Hematopoietic multipotent progenitor cell treated with erythropoietin and hydrocortisone succinate and interleukin-3 and kit ligand, for 8 days (in vitro differentiated cells): ENCODE data around the gene HGS.
"Not testable (repeated sequence)": the region's sequence is repeated elsewhere in the genome, so short reads cannot be mapped to it uniquely, and the experiment has no call there.

ENCODE experiments used
- DNase-seq: peaks from one replicate; pipeline ENCODE4 v3.0.0-alpha.2; 2015

The HGS gene

DNA sequence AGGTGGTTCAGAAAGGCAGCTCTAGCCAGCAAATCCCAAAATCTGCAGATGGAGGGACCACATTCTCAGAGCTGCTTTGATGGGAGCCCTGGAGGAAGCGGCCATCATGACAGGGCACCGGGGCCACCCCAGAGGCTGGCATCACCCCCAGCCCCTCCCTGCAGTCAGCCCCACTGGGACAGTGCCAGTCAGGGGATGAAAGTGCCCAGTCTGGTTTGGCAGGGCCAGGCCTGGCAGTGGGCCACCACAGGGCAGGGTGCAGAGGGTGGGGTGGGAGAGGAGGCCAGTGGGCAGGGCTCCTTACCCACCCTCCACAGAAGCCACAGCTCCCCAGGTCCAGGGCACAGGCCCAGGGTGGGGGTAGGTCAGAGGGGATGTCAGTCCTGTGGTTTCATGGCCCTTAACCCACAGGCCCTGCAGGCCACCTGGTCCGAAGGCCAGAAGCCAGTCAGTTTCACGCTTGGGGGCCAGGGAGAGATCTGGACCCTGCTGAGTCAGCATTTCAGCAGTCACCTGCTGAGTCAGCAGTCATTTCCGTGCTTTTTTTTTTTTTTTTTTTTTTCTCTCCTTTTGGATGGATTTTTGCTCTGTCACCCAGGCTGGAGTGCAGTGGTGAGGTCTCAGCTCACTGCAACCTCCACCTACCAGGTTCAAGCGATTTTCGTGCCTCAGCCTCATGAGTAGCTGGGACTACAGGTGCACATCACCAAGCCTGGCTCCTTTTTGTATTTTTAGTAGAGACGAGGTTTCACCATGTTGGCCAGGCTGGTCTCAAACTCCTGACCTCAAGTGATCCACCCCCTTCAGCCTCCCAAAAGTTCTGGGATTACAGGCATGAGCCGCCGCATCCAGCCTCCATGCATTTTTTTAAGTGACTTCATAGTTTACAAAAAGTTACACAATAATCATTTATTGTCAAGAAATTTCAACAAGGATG lies 38.6 kb downstream of the HGS start:
- DNase-seq: peak; percentile 45

DNA sequence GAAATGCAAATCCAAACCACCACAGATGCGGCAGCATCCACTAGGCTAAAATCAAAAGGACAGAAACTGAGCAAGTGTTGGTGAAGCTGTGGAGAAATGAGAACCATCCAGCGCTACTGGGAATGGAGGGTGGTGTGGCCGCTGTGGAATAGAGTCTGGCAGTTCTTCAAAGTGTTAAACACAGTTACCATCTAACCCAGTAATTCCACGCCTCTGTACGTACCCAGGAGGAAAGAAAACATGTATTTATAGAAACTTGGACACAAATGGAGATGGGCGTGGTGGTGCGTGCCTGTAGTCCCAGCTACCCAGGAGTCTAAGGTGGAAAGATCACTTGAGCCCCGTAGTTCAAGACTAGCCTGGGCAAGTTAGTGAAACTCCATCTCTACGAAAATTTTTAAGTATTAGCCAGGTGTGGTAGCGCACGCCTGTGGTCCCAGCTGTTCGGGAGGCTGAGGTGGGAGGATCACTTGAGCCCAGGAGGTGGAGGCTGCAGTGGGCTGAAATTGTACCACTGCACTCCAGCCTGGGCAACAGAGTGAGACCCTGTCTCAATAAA lies 39.9 kb downstream of the HGS start:
- DNase-seq: no peak

DNA sequence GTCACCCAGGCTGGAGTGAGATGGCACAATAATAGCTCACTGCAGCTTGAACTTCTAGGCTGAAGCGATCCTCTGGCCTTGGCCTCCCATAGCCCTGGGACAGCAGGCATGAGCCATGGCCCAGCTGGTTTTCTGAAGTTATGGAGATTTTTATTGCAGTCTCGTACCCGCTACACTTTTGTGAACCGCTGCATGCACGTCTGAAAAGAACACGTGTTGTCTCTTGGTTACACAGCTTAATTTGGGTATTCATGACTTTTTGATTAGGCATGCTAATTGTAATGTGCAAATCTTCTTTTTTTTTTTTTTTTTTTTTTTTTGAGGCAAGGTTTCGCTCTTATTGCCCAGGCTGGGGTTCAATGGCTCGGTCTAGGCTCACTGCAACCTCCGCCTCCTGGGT lies 41.6 kb downstream of the HGS start:
- no peak for DNase-seq

DNA sequence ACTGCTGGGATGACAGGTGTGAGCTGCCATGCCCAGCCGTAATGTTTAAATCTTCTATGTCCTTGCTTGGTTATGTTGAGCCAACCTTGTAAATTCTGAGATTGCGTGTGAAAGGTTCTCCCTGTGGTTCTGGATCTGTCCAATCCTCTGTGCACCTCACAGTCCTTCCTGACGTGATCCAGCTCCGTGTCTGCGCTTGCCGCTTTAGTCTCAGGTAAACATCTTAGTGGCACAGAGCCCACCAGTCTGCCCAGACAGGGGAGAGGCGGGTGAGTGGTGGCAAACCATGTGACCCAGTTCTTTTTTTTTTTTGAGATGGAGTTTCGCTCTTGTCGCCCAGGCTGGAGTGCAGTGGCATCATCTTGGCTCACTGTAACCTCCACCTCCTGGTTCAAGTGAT lies 42.2 kb downstream of the HGS start:
- no peak for DNase-seq

DNA sequence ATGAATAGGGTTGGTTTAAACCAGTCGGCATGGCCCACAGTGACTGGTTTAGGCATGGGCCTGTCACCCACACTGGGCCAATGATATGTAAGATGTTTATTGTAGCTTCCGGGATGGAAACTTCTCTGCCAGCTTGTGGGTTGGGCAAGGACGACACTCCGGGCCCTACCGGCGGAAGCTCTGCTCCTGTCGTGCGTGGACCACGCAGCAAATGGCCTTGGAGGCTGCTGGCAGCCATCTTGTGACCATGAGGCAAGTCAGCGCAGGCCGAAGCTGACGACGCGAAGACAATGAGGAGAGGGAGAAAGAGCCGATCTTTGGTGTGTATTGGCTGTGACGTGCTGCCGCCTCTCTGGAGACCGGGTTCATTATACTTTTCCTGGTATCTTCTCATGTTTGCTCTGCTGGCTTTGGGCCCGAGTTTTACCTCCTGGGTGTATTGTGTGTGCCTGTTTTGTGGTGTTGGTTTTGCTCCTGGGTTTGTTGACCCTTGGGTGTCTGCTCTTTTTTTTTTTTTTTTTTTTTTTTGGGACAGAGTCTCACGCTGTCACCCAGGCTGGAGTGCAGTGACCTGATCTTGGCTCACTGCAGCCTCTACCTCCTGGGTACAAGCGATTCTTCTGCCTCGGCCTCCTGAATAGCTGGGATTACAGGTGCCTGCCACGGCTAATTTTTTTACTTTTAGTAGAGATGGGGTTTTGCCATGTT lies 43.7 kb downstream of the HGS start:
- no peak for DNase-seq

DNA sequence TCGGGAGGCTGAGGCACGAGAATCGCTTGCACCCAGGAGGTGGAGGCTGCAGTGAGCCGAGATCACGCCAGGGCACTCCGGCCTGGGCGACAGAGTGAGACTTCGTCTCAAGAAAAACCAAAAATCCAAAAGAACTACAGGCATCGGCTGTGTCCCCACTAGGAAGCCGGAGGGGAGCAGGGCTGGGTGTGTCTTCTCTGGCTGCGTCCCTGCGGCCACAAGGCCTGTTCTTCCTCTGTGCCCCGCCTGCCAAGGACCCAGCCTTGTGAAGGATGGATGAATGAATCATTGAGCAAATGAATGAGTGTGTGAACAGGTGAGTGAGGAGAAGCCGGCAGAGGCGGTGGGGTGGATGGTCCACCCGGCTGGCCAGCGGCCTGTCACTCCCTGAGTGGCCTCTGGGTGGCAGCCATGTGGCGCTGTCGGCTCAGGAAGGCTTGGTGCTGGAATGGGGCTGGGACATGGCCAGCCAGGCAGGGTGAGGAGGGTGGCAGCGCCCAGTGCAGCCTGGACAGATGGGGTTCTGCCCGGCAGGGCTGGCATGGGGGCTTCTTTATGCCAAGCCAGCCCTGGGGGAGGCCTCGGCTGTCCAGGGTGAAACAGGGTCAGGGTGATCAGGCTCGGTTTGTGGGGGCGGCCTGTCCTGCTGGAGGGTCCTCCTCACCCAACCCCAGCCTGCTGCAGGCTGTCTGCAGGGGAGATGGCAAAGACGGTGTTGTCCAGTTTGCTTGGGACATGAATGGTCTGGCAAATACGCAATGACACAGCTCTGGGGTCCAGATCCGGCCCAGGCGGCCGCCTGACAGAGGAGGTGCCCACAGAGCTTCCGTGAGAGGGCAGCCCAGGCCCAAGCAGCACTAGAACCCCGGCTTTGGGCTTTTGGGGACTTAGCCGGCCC lies 49.9 kb downstream of the HGS start:
- peak; percentile 80 for DNase-seq

DNA sequence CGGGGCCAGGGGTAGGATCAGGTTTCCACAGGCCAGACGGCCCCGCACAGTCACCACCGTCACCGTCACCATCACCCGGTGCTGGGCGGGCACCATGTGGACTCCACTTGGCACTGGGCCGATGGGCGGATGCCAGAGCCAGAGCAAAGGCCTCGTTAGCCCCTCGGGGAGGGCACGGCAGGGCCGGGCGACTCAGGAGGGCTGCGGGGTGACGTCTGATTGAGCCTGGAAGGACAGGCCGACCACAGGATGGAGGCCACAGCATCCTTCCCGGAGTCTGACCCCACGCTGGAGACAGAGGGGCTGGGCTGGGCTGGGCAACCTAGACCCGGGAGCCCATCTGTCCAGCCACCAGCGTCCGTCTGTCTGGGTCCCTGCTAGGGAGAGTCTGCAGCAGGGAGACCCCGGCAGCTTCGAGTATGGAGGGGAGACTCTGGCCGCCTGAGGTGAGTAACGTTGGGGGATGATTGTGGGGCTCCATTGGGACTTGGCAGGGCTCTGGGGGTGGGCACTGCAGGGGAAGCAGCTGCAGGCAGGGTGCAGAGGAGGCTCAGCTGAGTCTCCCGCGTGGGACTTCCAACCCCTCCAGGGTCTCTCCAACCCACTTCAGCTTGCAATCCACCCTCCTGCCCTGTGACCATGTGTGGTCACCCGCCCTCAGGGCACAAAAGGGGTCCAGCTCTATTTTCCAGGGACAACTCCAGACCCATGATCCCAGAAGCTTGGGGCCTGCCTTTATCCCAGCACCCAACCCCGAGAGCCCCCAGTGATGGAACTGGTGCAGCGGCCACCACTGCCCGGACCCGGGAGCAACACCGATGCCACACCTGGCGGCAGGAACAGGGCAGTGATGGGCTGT lies 50.8 kb downstream of the HGS start:
- peak; percentile 25 for DNase-seq

DNA sequence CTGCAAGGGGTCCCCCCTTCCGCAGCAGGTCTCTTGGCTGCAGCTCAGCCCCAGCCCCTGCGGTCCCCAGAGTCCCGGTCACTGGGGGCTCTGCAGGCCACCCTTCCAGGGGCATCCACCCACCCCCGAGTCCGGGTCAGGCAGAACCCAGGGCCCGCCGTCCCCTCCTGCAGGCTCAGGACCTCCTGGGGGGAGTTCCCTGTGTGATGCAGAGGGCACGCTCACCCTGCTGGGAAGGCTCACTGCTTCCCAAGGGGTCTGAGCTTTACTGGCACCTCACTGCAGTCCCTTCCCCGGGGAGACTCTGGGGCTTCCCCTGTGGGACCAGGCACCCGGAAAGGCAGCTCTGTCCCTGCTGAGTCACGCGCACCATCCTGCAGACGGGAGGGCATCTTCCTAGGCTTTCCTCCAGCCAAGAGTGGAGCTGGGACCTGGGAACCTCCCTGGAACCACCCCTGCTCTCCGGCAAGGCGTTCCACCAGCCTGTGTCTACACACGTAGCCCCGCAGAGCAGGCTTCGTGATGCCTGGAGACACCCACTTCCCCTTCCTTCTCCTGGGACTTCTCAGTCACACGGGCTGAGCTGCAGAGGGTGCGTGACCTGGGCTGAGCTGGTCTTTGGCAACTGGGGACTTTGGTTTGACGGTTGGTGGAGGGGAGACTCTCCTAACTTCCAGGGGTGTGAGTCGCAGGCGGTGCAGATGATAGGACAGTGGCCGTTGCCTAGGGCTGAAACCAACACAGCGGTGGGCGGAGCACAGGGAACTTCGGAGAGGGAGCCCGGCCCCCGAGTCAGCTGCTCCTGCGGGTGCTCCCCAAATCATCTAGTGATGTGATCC lies 51.7 kb downstream of the HGS start:
- peak; percentile 95 for DNase-seq

DNA sequence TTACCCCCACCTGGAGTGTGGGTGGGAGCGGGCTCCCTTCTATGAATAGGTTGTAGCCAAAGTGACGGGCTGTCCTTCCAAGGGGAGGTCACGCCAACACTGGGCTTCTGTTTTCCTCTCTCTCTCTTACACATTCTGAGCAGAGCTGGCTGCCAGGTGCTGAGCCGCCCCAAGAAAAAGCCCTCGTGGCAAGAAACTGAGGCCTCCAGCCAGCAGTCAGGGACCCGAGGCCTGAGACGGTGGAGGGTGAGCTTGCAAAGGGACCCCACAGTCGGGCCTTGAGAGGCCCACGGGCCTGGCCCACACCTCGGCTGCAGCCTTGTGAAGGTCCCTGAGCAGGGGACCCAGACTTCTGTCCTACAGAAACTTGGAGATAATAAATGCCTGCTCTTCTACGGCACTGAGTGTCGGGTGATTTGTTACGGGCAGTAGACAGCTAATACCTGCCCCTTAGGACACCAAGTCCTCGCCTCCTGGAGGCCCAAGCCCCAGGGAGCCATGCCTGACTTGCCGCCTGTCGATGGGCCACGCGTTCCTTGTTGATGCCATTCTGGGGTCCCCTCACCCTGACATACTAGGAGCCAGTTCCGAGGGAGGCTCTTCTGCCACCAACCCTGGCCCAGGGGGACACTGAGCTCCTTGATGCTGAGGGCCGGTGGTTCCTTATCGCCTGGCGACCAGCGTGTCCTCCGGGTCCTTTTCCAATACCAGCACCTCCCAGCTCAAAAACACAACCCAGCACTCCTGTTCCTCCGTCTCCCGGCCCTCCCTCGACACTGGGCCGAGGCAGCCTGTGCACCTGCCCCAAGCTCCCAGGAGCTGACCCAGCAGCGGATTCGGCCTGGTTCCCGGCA lies 54.4 kb downstream of the HGS start:
- DNase-seq: no peak

DNA sequence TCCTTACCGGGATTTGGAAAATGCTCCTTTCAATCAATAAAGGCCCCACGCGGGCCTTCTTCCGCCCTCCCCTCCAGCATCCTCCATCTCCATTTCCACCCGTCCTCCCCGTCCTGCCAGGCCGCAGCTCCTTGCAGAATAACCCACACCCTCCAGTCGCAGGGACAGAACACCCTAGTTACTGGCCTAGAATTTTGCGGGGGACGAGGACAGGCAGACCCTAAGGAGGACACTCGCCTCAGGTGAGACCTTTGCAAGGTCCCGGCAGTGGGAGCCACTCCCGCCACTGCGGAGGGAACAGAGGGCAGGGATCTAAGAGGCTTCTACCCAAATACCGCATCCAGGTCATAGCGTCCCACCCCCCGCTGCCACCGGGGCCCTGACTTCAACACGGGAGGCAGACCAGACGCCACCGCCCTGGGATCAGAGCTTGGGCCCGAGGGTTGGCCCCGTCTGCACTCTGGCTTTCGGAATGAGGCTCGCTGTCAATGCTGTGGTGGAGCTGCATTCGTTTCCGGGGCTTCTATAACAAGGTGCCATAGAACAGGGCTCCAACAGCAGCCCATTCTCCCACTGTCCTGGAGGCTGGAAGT lies 55.1 kb downstream of the HGS start:
- DNase-seq: no peak

DNA sequence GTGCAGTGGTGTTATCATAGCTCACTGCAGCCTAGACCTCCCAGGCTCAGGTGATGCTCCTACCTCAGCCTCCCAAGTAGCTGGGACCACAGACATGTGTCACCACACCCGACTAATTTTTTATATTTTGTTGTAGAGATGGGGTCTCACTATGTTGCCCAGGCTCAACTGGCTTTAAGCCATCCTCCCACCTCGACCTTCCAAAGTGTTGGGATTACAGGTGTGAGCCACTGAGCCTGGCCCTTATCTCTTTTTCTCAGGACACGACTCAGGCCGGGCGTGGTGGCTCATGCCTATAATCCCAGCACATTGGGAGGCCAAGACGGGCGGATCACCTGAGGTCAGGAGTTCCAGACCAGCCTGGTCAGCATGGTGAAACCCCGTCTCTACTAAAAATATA lies 55.8 kb downstream of the HGS start:
- not testable (repeated sequence) for DNase-seq

DNA sequence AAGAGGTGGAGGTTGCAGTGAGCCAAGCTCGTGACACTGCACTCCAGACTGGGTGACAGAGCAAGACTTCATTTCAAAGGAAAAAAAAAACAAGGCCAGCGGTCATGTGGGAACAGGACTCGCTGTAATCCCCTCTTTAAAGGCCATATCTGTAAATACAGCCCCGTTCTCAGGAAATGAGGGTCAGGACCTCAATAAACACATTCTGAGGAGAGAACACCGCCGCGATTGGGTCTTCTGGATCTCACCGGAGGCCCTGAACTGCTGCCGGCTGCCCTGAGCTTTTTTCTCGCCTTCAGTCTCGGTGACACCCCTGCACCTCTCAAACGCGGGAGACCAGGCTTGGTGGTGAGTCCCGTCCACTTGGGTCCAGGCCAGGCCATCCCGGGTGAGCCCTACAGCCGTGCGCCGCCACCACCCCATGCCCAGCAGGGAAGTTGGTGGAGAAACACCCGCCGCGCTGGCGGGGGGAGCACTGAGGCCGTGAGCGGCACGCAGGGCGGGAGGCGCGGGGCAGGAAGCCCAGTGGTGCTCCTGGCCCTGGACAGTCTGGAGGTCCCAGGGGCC lies 56.7 kb downstream of the HGS start:
- peak; percentile 12 for DNase-seq

DNA sequence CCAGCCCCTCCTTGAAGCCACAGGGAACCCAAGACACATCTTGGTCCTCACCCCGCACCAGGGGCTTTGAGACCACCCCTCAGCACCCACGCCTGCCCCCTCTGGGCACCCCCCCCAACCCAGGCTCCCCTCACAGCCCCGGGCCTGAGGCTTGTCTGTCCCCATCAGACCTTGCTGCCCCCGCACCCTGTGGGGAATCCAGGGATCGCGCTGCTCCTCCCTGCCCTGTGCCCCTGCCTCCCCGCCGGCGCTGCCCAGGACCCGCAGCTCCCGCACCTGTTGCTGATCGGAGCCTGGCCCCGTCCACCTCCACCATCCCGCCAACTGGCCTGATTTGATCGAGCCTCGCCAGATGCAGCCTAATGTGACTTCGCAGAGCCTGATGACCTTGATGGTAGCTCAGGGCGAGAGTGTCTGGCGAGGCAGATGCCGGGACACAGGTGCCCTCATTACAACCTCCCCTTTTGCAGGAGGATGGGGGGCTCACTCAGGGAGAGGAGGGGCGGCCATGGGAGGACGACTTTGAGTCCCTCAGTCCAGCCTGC lies 57.3 kb downstream of the HGS start:
- no peak for DNase-seq

DNA sequence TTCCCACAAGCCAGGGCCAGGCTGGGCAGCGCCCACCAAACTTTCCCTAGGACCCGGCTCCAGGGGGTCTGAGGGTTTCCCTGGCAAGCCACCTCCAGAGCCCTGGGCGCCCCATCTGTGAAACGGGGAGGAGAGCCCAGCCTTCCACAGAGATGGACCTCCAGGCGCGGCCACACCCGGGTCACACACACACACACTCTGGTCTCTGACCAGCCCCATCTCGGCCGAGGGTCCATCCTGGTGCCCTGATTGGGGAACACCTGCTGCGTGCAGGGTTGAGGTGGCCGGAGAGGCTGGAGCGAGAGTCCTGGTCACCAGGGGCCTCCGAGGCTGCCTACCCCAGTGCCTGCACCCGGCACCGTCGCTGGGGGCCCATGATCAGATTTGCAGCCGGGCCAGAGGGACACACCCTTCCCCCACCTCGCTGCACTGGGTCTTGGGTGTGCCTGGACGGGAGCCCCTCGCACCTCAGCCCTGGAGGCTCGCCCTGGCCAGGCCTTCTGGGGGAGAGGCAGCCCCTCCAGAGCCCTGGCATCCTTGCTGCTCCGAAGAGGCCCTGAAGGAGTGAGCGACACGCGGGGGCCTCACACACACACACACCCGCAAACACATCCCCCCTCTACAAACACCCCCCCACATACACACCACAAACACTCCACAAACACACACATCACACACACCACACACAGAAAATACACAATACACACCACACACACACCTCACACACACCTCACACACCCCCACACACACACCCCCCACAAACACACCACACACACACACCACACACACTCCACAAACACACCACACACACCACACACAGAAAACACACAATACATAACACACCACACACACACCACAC lies 58.0 kb downstream of the HGS start:
- peak; percentile 50 for DNase-seq
